ENCODE measurements around the gene KIF4B. TPM values are rescaled to one million over a fixed set of nuclear protein-coding genes. Genes with fewer than 3 reads are reported as not detected.

The KIF4B gene
- polyA plus RNA-seq, 1 donor from 2014 or later, result not detected

GRCh38 chr5:155010881-155011280, 2.7 kb upstream of the KIF4B start:
- Histone ChIP-seq H3K4me2 (ENCODE audit: low read length) (no peak overlapping the region), H3K4me3 (ENCODE audit: low read length) (no peak overlapping the region), H2AFZ (ENCODE audit: low read depth, low read length) (no peak overlapping the region), H3K9me2 (ENCODE audit: insufficient read depth, low read length) (no peaks in the 10 kb centered on the region), H3F3A (ENCODE audit: insufficient read depth, low read length, poor library complexity, severe bottlenecking) (no peaks in the 10 kb centered on the region), H3K9ac (ENCODE audit: low read length) (no peak overlapping the region), H3K9me3 (ENCODE audit: low read length) (no peaks in the 10 kb centered on the region), H3K27ac (ENCODE audit: low read length) (no peak overlapping the region), H3K27me3 (ENCODE audit: insufficient read depth, low read depth, low read length) (no peaks in the 10 kb centered on the region), H4K20me1 (ENCODE audit: insufficient read depth) (no peaks in the 10 kb centered on the region), H3K36me3 (ENCODE audit: insufficient read depth, low read length) (no peaks in the 10 kb centered on the region), H3K79me2 (replicated peaks; ENCODE audit: insufficient read depth, low read length) (no peaks in the 10 kb centered on the region)
- no peak for TF ChIP-seq MXI1 (conservative IDR thresholded peaks at IDR 0.05; ENCODE audit: poor library complexity, severe bottlenecking)
- TF ChIP-seq POLR2AphosphoS5 (IDR thresholded peaks at IDR 0.05), result no peak
- TF ChIP-seq EZH2 (IDR thresholded peaks at IDR 0.05; ENCODE audit: borderline replicate concordance, insufficient read depth, low read length, poor library complexity, severe bottlenecking), result no peak
- TF ChIP-seq EP300 (conservative IDR thresholded peaks at IDR 0.05; ENCODE audit: poor library complexity, severe bottlenecking), result no peak
- no peak for TF ChIP-seq RAD21 (conservative IDR thresholded peaks at IDR 0.05)
- TF ChIP-seq TAF1 (IDR thresholded peaks at IDR 0.05; ENCODE audit: low read depth), result no peak
- no peak for TF ChIP-seq SMC3 (conservative IDR thresholded peaks at IDR 0.05; ENCODE audit: poor library complexity)
- TF ChIP-seq CTCF (IDR thresholded peaks at IDR 0.05; ENCODE audit: poor library complexity, severe bottlenecking), result no peak
- no peak for TF ChIP-seq REST (IDR thresholded peaks at IDR 0.05; ENCODE audit: borderline replicate concordance)

- Histone ChIP-seq H3K9me2 (ENCODE audit: insufficient read depth, low read length) (no peaks in the 10 kb centered on the region), H3K4me2 (ENCODE audit: low read length) (no peak overlapping the region), H3K79me2 (replicated peaks; ENCODE audit: insufficient read depth, low read length) (no peaks in the 10 kb centered on the region), H3K9ac (ENCODE audit: low read length) (no peak overlapping the region), H4K20me1 (ENCODE audit: insufficient read depth) (no peaks in the 10 kb centered on the region), H3K27me3 (ENCODE audit: insufficient read depth, low read depth, low read length) (no peaks in the 10 kb centered on the region), H3K4me3 (ENCODE audit: low read length) (no peak overlapping the region), H3K36me3 (ENCODE audit: insufficient read depth, low read length) (no peaks in the 10 kb centered on the region), H3K9me3 (ENCODE audit: low read length) (no peaks in the 10 kb centered on the region), H3F3A (ENCODE audit: insufficient read depth, low read length, poor library complexity, severe bottlenecking) (no peaks in the 10 kb centered on the region), H2AFZ (ENCODE audit: low read depth, low read length) (no peak overlapping the region), H3K27ac (ENCODE audit: low read length) (no peak overlapping the region)
- TF ChIP-seq SMC3 (conservative IDR thresholded peaks at IDR 0.05; ENCODE audit: poor library complexity) (no peak), EZH2 (IDR thresholded peaks at IDR 0.05; ENCODE audit: borderline replicate concordance, insufficient read depth, low read length, poor library complexity, severe bottlenecking) (no peak), TAF1 (IDR thresholded peaks at IDR 0.05; ENCODE audit: low read depth) (no peak), EP300 (conservative IDR thresholded peaks at IDR 0.05; ENCODE audit: poor library complexity, severe bottlenecking) (no peak), MXI1 (conservative IDR thresholded peaks at IDR 0.05; ENCODE audit: poor library complexity, severe bottlenecking) (no peak), REST (IDR thresholded peaks at IDR 0.05; ENCODE audit: borderline replicate concordance) (no peak), RAD21 (conservative IDR thresholded peaks at IDR 0.05) (no peak), CTCF (IDR thresholded peaks at IDR 0.05; ENCODE audit: poor library complexity, severe bottlenecking) (no peak), POLR2AphosphoS5 (IDR thresholded peaks at IDR 0.05) (no peak)
These were observed 1.7 kb downstream of the KIF4B start for GRCh38 chr5:155015239-155015638.
